Measurements from ENCODE around the gene ARHGAP26.

Gene ARHGAP26

GRCh38 chr5:142974409-142974808, 204.2 kb downstream of the ARHGAP26 start:
- Histone ChIP-seq H3K79me2 (ENCODE audit: insufficient read depth, low read depth) (no peaks in the 10 kb centered on the region), H3K27ac (no peak overlapping the region), H3K4me2 (no peak overlapping the region), H3K27me3 (ENCODE audit: insufficient read depth, low read depth) (no peaks in the 10 kb centered on the region), H3K9ac (no peak overlapping the region), H2AFZ (ENCODE audit: low read depth) (no peak overlapping the region), H4K20me1 (ENCODE audit: insufficient read depth) (no peaks in the 10 kb centered on the region), H3K4me1 (ENCODE audit: low read depth, poor library complexity, severe bottlenecking) (no peaks in the 10 kb centered on the region), H3K36me3 (ENCODE audit: insufficient read depth) (no peaks in the 10 kb centered on the region), H3K4me3 (IDR thresholded peaks at IDR 0.05; ENCODE audit: insufficient read depth, low read depth, low read length) (no peak overlapping the region)
- no peak for TF ChIP-seq CTCF (conservative IDR thresholded peaks at IDR 0.05; ENCODE audit: low read depth, low read length)

- Histone ChIP-seq H3K79me2 (ENCODE audit: insufficient read depth, low read depth) (no peaks in the 10 kb centered on the region), H3K4me3 (IDR thresholded peaks at IDR 0.05; ENCODE audit: insufficient read depth, low read depth, low read length) (no peak overlapping the region), H2AFZ (ENCODE audit: low read depth) (no peak overlapping the region), H3K36me3 (ENCODE audit: insufficient read depth) (no peaks in the 10 kb centered on the region), H3K27ac (no peak overlapping the region), H3K4me1 (ENCODE audit: low read depth, poor library complexity, severe bottlenecking) (no peaks in the 10 kb centered on the region), H3K9ac (no peak overlapping the region), H3K27me3 (ENCODE audit: insufficient read depth, low read depth) (no peaks in the 10 kb centered on the region), H3K4me2 (no peak overlapping the region), H4K20me1 (ENCODE audit: insufficient read depth) (no peaks in the 10 kb centered on the region)
- TF ChIP-seq CTCF (conservative IDR thresholded peaks at IDR 0.05; ENCODE audit: low read depth, low read length), result no peak
Measured at GRCh38 chr5:142976861-142977260, 206.7 kb downstream of the ARHGAP26 start.

- H3K27me3 ChIP-seq (ENCODE audit: insufficient read depth, low read depth), result no peaks in the 10 kb centered on the region
- no peak overlapping the region for H3K4me2 ChIP-seq
- H3K4me3 ChIP-seq (IDR thresholded peaks at IDR 0.05; ENCODE audit: insufficient read depth, low read depth, low read length), result no peak overlapping the region
- no peak overlapping the region for H3K9ac ChIP-seq
- no peaks in the 10 kb centered on the region for H4K20me1 ChIP-seq (ENCODE audit: insufficient read depth)
- no peaks in the 10 kb centered on the region for H3K36me3 ChIP-seq (ENCODE audit: insufficient read depth)
- H3K4me1 ChIP-seq (ENCODE audit: low read depth, poor library complexity, severe bottlenecking), result no peaks in the 10 kb centered on the region
- TF ChIP-seq CTCF (conservative IDR thresholded peaks at IDR 0.05; ENCODE audit: low read depth, low read length), result no peak
- no peak overlapping the region for H2AFZ ChIP-seq (ENCODE audit: low read depth)
- no peaks in the 10 kb centered on the region for H3K79me2 ChIP-seq (ENCODE audit: insufficient read depth, low read depth)
- no peak overlapping the region for H3K27ac ChIP-seq
Measured at GRCh38 chr5:142977363-142978051, 207.3 kb downstream of the ARHGAP26 start.

GRCh38 chr5:142978252-142978651, 208.1 kb downstream of the ARHGAP26 start:
- Histone ChIP-seq H4K20me1 (ENCODE audit: insufficient read depth) (no peaks in the 10 kb centered on the region), H3K27me3 (ENCODE audit: insufficient read depth, low read depth) (no peaks in the 10 kb centered on the region), H3K4me3 (IDR thresholded peaks at IDR 0.05; ENCODE audit: insufficient read depth, low read depth, low read length) (no peak overlapping the region), H3K9ac (no peak overlapping the region), H3K36me3 (ENCODE audit: insufficient read depth) (no peaks in the 10 kb centered on the region), H3K79me2 (ENCODE audit: insufficient read depth, low read depth) (no peaks in the 10 kb centered on the region), H3K27ac (no peak overlapping the region), H3K4me2 (no peak overlapping the region), H2AFZ (ENCODE audit: low read depth) (no peak overlapping the region), H3K4me1 (ENCODE audit: low read depth, poor library complexity, severe bottlenecking) (no peaks in the 10 kb centered on the region)
- no peak for TF ChIP-seq CTCF (conservative IDR thresholded peaks at IDR 0.05; ENCODE audit: low read depth, low read length)
